ENCODE results near the gene IGFBP5. TPM values are rescaled to one million over a fixed set of nuclear protein-coding genes. Genes with fewer than 3 reads are reported as not detected.

IGFBP5 gene
- total and polyA plus RNA-seq, 2 donors (not counting 3 experiments of a cell fraction or from before 2014, with no cell fraction given), result 0.06 TPM; not detected in 1

DNA sequence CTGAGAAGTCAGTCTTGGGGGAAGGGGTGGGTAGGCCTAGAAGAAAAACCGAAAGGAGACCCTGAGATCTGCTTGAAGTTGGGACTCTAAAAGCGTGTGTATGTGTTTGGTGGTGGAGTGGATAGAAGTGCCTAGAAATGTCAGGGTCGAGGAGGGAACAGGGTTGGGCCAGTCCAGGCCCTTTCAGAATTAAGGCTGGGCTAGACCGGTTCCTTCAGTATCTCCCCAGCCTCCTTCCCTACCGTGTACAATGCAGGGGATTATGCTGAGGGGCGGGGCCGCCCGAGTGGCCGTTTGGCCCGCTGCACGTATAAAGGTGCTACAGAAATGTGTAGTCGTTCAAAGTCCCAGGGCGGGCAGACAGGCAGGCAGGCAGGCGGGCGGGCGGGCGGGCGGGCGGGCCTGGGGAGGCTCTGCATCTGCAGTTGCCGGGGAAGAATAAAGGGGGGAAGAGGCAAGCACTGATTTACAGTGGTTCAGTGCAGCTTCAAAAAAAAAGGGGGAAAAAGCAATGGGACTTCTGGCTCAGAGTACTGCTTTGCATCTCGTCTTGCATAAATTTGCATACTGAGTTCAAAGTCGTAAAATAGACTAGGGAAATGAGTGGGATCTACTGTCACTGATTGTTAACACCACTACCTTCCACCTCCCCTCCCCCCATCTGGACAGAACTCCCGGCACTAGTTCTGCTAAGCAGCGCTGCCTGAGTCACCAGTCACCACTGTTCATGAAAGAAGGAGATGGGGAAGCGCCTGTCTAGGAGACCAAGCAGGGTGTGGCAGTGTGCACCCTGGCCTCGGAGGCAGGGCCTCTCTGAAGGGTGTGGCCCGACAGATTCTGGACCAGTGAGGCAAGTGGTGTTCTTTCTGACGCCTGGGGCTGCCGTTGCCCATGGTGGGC lies 58.5 kb downstream of the IGFBP5 start:
- FAIRE-seq (peak; percentile 72), DNase-seq (ENCODE audit: low read depth, low spot score) (peak; percentile 44)
- Histone ChIP-seq H3K9me3 (replicated peaks; ENCODE audit: control insufficient read depth, insufficient read depth, low read length) (no peaks in the 10 kb centered on the region), H3K9me1 (replicated peaks; ENCODE audit: control insufficient read depth, extremely low read depth, insufficient read depth, low read length) (no peaks in the 10 kb centered on the region), H3K9ac (replicated peaks; ENCODE audit: extremely low read depth, insufficient read depth, low read length) (peak overlapping the region; percentile 57), H3K27me3 (ENCODE audit: control insufficient read depth in 2 of 2, insufficient read depth in 2 of 2, low read length in 2 of 2) (peaks cover 5 to 6% of the 10 kb centered on the region in 2 experiments), H3K27ac (ENCODE audit: insufficient read depth, low read depth, low read length) (peak overlapping the region; percentile 53), H3K79me2 (ENCODE audit: control insufficient read depth, insufficient read depth, low read length) (peaks cover 21% of the 10 kb centered on the region), H2AFZ (ENCODE audit: low read depth, low read length) (peak overlapping the region; percentile 87), H3K4me1 (ENCODE audit: control insufficient read depth, extremely low read depth, insufficient read depth, low read length) (peaks cover 30% of the 10 kb centered on the region), H3K36me3 (ENCODE audit: control insufficient read depth in 2 of 2, extremely low read depth in 1 of 2, insufficient read depth in 2 of 2, low read length in 2 of 2) (no peaks in the 10 kb centered on the region), H3K4me2 (ENCODE audit: insufficient read depth, low read length) (peak overlapping the region; percentile 86), H3K4me3 (replicated peaks in 1 of 3; ENCODE audit: insufficient read depth in 1 of 3, low read depth in 1 of 3, low read length in 3 of 3) (peak overlapping the region in 2 of 3 experiments; percentile 23 to 27), H4K20me1 (replicated peaks; ENCODE audit: control insufficient read depth, extremely low read depth, insufficient read depth, low read length) (no peaks in the 10 kb centered on the region)
- TF ChIP-seq CTCF (IDR thresholded peaks at IDR 0.05; ENCODE audit: extremely low read depth in 1 of 2, insufficient read depth in 1 of 2, low read depth in 1 of 2, low read length in 2 of 2) (no peak), MYC (IDR thresholded peaks at IDR 0.05; ENCODE audit: low read depth, low read length) (no peak), GATA2 (IDR thresholded peaks at IDR 0.05; ENCODE audit: insufficient read depth, insufficient read length, low read depth, low read length) (no peak), POLR2AphosphoS5 (IDR thresholded peaks at IDR 0.05; ENCODE audit: insufficient read depth, low read depth, low read length) (no peak), FOS (IDR thresholded peaks at IDR 0.05; ENCODE audit: borderline replicate concordance, insufficient read depth, low read length) (no peak), MAX (IDR thresholded peaks at IDR 0.05; ENCODE audit: insufficient read depth, insufficient read length) (no peak), POLR2A (IDR thresholded peaks at IDR 0.05; ENCODE audit: low read depth, low read length) (no peak), JUN (IDR thresholded peaks at IDR 0.05; ENCODE audit: borderline replicate concordance, insufficient read depth, insufficient read length, low read depth) (no peak), EZH2 (IDR thresholded peaks at IDR 0.05; ENCODE audit: borderline replicate concordance, low read depth, low read length, severe bottlenecking) (no peak)
- POLR2A ChIA-PET, result no interaction called here
- CTCF ChIA-PET, result interaction anchor here (1.0 to 3.3 kb wide), 6 partner anchors 14 to 118 kb away, joined by 3 to 20 read pairs (median 4); no protein-coding TSS in a partner anchor
- no TSS peak for BruUV-seq (replicated peaks)
- intact Hi-C loops (cut with micrococcal nuclease), result loop anchor here (10.0 kb wide), 2 partner anchors 422 to 522 kb away; no protein-coding TSS in a partner anchor
- dilution Hi-C loops (cut with MboI; ENCODE audit: extremely low pct_ligation_motif_present, low sequenced_read_pairs), result no loop called here
